NCI-H2227 (cell line): ENCODE results near the gene ID3.

ENCODE experiments used
- DNase-seq: peaks from one replicate; lab custom pipeline; 2025; ENCODE audit not compliant: unreplicated experiment; lab: John Stamatoyannopoulos, UW

Gene ID3

GRCh38 chr1:23566304-23566703, 7.0 kb upstream of the ID3 start:
- no peak for DNase-seq

DNA sequence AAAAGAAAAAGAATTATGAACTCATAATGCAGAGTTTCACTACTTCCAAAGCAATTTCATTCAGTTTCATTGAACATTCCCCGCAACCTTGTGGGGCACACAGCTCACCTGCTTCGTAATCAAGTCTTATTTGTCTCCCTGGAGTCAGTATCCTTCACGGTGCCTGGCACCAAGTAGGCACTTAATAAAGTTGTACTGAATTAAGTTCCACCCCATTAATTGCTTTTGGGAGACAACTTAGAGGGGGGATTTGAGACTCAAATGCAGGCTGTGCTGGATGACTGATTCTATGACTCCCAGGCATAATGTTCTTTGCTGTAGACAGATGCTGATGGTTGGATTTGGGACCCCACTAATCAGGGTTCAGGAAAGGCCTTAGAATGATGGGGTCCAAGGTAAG, 6.5 kb upstream of the ID3 start:
- DNase-seq = no peak

DNA sequence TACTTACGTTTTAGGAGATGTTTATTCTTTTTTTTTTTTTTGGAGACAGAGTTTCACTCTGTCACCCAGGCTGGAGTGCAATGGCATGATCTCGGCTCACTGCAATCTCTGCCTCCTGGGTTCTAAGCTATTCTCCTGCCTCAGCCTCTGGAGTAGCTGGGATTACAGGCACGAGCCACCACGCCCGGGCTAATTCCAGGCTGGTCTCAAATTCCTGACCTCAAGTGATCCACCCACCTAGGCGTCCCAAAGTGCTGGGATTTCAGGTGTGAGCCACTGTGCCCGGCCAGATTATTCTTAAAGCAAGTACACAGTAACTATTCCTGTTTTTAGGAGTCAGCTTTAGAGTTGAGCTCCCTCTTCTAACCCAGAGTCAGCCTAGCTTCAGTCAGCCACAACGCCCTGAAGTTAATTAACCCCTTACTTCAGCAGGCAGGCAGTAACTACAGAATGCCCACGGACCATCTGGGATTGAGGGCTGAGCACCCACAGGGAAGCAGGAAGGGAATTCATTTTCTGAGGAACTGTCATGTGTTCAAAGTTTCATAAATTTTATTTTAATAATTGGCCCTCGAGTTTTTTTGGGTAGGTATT, 5.3 kb upstream of the ID3 start:
- DNase-seq = no peak

DNA sequence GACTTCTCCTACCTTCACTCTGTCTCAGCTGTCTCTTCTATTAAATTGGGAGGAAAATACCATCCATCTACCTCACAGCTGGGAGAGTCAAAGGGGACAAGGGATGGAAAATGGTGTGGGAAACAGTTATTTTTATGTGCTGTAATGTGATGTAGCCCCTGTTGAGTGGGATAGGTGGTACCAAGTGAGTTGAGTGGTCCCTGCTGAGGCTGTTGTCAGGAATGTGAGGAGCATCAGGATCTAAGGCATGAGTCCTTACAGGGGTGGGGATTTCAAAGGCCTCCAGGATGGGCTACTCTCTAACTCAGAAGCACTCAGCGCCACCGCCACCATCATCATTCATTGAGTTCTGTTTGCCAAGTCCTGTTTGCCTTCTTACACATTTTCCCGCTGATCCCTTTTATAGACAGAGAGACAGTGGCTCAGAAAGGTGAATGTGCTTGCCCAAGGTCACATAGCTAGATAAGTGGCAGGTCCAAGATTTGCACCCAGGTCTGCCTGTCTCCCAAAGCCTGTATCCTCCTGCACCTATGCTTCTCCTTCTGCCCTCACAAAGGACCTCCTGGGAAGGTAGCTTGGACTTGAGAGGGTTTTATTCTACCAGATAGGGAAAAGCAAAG, 4.6 kb upstream of the ID3 start:
- no peak for DNase-seq

- no peak for DNase-seq
Observed at GRCh38 chr1:23563003-23563402, 3.7 kb upstream of the ID3 start.

- peak; percentile 96 for DNase-seq
Observed at GRCh38 chr1:23562137-23562876, 3.0 kb upstream of the ID3 start.

GRCh38 chr1:23561813-23562100, 2.5 kb upstream of the ID3 start:
- no peak for DNase-seq

- no peak for DNase-seq
Observed at GRCh38 chr1:23561076-23561812, 1.9 kb upstream of the ID3 start.

DNA sequence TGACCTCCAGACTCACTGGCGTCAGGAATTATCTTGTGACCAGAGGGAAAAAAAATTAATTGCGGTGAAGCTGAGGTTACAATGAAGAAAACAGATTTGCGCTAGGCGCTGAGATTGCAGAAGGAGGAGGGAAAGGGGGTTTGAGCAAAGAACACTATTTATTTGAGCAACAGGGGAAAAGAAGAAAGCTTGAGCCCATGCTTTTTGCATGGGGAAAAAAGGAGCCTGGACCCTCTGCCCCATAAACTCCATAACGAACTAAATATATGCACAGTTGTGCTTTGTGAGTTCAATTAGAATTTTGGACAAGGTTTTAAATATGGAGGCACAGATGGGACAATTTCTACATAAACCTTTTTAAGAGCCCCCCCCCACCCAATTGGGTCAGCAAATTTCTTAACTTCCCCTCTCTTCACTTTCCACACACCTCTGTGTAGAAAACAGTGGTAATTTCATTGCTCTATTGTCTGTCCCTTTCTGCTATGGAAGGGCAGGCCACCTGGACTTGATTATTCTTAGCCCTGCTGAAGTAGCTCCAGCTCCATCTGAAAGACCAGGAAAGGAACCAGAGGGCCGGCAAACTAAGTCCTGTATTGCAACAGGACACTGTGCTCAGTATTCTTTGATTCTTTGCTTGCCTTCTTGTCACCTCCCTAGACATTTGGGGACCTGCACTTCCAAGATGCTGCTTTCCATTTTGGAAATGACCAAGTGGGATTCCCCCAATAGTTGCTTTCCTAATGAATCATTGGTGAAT, 862 bp upstream of the ID3 start:
- peak; percentile 85 for DNase-seq

DNA sequence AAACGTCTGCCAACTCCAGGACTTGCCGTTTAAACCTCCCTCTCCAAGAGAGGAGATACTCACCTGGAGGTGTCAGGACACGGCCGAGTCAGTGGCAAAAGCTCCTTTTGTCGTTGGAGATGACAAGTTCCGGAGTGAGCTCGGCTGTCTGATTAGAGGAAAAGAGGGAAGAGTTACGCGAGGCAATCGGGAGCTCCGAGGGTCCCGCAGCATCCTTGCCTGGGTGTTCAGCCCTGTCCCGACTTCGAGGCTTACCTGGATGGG, 497 bp downstream of the ID3 start:
- no peak for DNase-seq

DNA sequence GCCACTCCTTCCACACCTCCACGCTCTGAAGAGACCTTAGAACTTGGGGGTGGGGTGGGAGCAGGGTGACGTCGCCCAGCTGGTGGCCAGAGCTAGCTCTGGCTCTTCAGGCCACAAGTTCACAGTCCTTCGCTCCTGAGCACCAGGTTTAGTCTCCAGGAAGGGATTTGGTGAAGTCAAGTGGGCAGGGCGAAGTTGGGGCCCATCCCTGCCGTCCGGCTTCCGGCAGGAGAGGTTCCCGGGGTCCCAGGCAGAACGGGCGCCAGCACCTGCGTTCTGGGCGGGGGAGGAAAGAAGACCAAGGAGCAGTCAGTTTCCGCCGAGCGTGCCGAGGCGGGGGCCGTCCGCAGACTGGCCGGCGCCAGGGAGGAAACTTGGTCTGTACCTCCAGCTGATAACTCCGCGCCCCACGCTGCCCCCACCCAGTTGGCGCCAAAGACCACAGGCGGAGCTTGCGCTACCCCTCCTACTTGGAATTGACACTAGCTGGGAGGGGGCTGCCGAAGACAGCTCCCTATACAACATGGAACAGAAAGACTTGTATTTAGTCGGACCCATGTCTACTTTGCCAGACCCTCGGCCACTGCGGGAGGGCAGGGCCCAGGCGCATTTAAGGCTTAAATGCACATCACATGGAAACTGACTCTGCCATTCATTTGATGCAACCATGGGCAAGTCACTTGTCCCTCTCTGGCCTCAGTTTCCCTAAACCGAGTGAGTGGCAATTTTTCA, 995 bp downstream of the ID3 start:
- DNase-seq = peak; percentile 67

DNA sequence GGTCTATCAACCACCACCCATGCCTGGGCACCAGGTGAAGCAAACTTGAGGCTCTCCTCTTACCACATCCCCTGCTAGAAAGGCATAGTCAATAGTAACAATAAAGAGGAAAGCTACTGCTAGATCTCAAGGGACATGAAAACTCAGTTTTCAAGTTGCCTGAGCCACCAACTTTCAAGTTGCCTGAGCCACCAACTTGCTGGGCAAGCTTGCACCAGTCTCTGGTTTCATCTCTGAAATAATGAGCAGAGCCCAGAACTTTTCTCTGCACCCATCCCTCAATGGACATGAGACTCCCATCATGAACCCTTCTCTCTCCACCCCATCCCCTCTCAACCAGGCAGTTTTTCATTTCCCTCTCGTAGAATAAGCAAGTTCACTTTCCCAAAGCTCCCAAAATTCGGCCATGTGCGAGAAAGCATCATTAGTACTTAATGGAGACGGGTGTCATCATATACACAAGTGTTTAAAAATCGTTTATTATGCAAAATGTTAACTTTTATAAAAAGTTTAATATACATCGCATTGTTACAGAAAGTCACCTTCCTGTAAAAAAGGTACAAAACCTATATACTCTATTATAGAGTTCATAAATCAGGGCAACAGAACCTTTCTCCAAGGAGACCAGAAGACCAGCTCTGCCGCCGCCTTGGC, 1.7 kb downstream of the ID3 start:
- DNase-seq = no peak

DNA sequence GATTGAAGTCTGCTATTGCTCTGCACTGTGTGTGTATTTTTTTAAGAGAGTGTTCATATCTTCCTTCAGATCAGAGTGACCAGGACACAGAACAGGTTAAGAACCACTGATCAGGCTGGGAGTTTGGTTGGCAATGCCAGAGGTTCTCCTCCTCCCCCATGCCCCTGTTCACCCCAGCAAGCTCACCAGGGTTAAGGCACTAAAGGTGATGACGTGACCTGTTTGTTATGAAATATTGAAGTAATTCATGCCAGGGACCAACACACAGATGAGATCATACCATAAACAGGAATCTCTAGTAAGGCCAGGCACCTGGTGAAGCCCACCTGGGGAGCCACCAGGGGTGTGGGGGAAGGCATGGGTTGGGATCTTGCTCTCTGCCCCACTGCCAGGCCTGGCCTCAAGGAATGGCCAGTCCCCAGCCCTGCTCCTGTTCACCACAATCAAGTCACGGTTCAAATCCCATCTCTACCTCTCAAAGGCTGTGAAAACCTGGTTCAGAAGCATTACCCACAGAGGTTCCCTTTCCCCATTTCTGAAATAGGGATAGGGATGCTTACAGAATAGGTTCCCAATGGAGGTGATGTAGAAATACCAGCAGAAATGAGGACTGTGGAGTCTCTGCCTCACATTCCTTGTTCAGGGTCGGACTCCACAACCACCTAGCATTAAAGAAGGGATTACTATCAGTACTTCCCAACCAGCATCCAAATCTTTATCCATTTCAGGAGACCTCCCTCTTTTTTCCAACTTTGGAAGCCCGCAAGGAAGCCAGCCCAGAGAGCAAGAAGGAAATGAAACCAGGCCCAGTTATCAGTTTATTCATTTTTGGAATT, 2.4 kb downstream of the ID3 start:
- DNase-seq = no peak

DNA sequence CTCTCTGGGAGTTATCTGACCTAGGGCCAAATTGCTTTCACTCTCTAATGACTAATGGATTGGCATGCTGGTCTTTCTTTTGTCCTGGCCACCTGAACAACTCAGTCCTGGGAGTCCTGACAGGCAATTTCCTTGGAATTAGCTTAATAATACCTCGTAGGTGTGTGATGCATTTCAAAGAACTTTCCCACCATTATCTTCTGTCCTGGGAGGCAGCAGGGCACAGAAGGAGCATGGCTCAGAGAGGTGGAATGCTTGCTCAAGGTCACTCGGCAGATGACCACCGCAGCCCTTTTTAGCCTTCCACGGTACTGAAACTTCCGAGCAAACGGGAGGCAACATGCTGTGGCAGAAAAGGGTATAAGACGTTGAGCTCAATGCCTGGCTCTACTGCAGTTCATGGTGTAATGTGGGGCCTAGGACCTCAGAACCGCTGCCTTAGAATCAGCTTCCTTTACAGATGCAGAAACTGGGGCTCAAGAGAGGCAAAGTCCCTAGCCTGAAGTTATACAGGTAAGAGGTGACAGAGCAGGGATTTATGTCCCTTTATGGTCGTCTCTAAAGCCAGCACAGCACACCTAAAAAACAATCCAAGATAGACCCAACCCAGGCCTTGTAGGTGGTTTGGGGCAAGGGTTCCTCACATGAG, 3.2 kb downstream of the ID3 start:
- peak; percentile 64 for DNase-seq

- DNase-seq = peak; percentile 59
Observed at GRCh38 chr1:23555270-23555985, 3.9 kb downstream of the ID3 start.

- peak; percentile 95 for DNase-seq
Observed at GRCh38 chr1:23554481-23555269, 4.6 kb downstream of the ID3 start.

GRCh38 chr1:23554127-23554480, 5.2 kb downstream of the ID3 start:
- DNase-seq = no peak
